GM18526 (cell line): Measurements from ENCODE around the gene LUC7L3.

Experiments used
- POLR2A ChIP-seq: IDR thresholded peaks from 3 replicates; pipeline ENCODE4 v1.6.1; 2011; ENCODE audit not compliant: insufficient read length; ENCODE audit errors: extremely low read depth

The LUC7L3 gene

DNA sequence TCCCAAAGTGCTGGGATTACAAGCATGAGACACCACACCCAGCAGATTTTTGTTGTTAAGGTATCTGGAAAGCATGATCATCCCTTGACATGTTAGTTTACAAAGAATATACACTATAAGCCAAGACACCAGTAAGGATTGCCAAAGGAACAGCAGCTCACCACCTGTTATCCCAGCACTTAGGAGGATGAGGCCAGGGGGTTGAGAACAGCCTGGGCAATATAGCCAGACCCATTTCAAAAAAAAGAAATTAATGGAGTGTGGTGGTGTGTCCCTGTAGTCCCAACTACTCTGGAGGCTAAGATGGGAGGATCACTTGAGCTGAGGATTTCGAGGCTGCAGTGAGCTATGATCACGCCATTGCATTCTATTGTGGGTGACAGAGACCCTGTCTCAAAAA lies 42.8 kb downstream of the LUC7L3 start:
- TF ChIP-seq POLR2A = no peak

DNA sequence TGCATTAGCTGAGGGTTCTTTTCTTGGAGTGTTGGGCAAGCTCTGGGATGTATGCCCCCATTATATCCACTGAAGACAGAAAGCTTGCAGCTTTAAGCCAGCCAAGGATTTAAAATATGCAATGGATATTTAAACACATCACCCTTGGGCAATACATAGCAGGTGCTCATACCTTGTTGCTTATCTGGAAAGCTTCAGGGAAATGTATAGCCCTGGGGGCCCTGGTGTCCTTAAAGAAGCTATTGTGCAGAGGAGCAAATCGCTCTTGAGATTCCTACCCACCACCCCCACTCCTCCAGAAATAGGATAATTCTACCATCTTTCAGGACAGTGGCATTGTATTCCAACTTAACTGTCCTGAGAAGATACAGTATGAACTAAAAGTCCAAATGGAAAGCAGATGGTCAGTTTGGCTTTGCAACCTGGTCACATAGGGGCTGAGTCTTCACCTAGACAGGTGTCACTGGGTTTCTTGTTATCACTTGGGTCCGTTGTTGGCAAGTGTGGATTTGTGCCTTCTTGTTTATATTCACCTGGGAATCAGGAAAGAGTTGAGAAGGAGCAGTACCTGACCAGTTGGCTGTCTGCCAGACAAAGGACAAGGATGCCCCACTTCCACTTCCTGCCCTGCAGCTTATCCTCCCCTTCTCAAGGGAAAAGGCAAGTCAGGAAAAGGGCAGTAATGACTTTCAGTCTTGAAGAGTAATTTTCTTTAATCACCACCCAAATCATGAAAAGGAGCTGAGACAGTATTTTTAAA lies 44.5 kb downstream of the LUC7L3 start:
- TF ChIP-seq POLR2A = no peak

GRCh38 chr17:50764734-50765149 lies 45.3 kb downstream of the LUC7L3 start:
- TF ChIP-seq POLR2A = no peak

- no peak for TF ChIP-seq POLR2A
Measured at GRCh38 chr17:50765454-50766221, 46.2 kb downstream of the LUC7L3 start.

- no peak for TF ChIP-seq POLR2A
Measured at GRCh38 chr17:50766222-50767023, 47.0 kb downstream of the LUC7L3 start.

- no peak for TF ChIP-seq POLR2A
Measured at GRCh38 chr17:50767030-50767429, 47.6 kb downstream of the LUC7L3 start.

DNA sequence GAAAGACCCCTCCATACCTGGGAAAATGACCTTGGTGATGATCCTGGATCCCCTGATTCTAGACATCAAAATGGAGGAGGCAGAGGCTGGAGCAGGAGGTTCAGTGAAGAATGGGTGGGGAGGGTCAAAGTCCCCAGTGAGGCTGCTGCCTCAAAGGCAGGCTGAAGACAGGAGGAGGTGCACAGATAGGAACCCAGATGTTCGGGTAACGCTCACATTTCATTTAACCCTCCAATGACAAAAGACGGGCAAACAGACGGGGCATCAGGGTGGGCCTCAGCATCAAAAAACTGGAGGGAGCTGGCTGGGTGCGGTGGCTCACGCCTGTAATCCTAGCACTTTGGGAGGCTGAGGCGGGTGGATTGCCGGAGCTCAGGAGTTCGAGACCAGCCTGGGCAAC lies 48.0 kb downstream of the LUC7L3 start, which contains the start of gene ANKRD40CL:
Gene ANKRD40CL, minus strand, starts transcription at position 73 of the 400 bp plus-strand sequence. CDS start 605 bp downstream, outside the sequence.
- TF ChIP-seq POLR2A = no peak

DNA sequence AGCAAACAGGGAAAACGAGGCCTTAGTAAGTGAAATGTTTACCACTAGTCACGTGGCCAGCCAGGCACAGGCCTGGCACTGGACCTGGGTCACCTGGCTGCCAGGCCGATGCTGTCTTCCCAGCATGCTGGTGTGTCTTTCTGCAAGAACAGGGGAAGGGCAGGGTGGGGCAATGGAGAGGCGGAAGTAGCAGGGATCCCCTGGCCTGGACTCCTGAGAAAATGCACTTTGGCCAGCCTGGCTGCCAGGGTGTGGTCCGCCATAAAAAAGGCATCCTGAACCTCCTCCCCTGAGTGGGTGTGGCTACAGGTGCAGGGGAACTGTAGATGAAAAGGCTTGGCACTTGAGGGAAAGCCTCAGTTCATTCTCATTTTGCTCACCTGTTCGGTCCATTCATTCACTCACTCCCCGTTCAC lies 49.0 kb downstream of the LUC7L3 start:
- TF ChIP-seq POLR2A = no peak

DNA sequence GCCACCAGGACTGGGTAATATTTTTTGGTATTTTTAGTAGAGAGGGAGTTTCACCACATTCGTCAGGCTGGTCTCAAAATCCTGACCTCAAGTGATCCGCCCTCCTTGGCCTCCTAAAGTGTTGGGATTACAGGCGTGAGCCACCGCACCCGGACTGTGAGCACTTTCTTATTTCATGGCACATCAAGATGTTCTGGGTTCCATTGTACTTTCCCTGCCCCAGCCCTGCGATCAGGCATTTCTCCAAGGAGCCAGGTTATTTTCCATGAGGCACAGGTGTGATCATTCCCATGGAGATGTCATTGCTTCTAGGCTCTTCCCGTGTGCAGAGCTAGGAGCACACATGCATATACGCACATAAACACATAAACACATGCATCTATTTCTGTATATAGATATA lies 50.5 kb downstream of the LUC7L3 start:
- TF ChIP-seq POLR2A = no peak

GRCh38 chr17:50770346-50770745 lies 50.9 kb downstream of the LUC7L3 start:
- TF ChIP-seq POLR2A = no peak

- no peak for TF ChIP-seq POLR2A
Measured at GRCh38 chr17:50771991-50772785, 52.8 kb downstream of the LUC7L3 start.

GRCh38 chr17:50774225-50774803 lies 54.9 kb downstream of the LUC7L3 start:
- TF ChIP-seq POLR2A = no peak

GRCh38 chr17:50775926-50776325 lies 56.5 kb downstream of the LUC7L3 start:
- TF ChIP-seq POLR2A = no peak

- TF ChIP-seq POLR2A = no peak
Measured at GRCh38 chr17:50778471-50778870, 59.1 kb downstream of the LUC7L3 start.
